ENCODE results near the gene TYW5. TPM values are rescaled to one million over a fixed set of nuclear protein-coding genes. Genes with fewer than 3 reads are reported as not detected.

The TYW5 gene
- total RNA-seq, 1 experiment from 2014 or later, result 7.1 TPM

GRCh38 chr2:199929262-199929661 is 26.0 kb downstream of the TYW5 start:
- H3K4me3 ChIP-seq (ENCODE audit: low read depth in 2 of 2, low read length in 2 of 2), result no peak overlapping the region
- H3K36me3 ChIP-seq (ENCODE audit: control insufficient read depth, insufficient read depth, low read length), result peaks cover 32% of the 10 kb centered on the region
- no peaks in the 10 kb centered on the region for H3K27me3 ChIP-seq (ENCODE audit: control insufficient read depth, insufficient read depth, low read length)
- ATAC-seq, result 0 out of 2 replicates have a peak, but pooled peaks have one; percentile 45
- no TSS peak for BruUV-seq (replicated peaks)
- in situ Hi-C loops (cut with HindIII; ENCODE audit: low pct_unique_long_range_greater_than_20kb, low sequenced_read_pairs) (no loop called here), intact Hi-C loops (cut with micrococcal nuclease; ENCODE audit: unreplicated experiment) (no loop called here)
- ChIA-PET CTCF (interaction anchor here (0.7 kb wide), 1 partner anchor 1536 kb away, joined by 7 read pairs; no protein-coding TSS in a partner anchor), POLR2A (no interaction called here)
- no peak overlapping the region for H3K27ac ChIP-seq (ENCODE audit: low read length)
- no peaks in the 10 kb centered on the region; the same call in 1 of the 2 replicates for H3K4me1 ChIP-seq (ENCODE audit: control insufficient read depth, insufficient read depth, low read length)
- TF ChIP-seq, protein P1, sequence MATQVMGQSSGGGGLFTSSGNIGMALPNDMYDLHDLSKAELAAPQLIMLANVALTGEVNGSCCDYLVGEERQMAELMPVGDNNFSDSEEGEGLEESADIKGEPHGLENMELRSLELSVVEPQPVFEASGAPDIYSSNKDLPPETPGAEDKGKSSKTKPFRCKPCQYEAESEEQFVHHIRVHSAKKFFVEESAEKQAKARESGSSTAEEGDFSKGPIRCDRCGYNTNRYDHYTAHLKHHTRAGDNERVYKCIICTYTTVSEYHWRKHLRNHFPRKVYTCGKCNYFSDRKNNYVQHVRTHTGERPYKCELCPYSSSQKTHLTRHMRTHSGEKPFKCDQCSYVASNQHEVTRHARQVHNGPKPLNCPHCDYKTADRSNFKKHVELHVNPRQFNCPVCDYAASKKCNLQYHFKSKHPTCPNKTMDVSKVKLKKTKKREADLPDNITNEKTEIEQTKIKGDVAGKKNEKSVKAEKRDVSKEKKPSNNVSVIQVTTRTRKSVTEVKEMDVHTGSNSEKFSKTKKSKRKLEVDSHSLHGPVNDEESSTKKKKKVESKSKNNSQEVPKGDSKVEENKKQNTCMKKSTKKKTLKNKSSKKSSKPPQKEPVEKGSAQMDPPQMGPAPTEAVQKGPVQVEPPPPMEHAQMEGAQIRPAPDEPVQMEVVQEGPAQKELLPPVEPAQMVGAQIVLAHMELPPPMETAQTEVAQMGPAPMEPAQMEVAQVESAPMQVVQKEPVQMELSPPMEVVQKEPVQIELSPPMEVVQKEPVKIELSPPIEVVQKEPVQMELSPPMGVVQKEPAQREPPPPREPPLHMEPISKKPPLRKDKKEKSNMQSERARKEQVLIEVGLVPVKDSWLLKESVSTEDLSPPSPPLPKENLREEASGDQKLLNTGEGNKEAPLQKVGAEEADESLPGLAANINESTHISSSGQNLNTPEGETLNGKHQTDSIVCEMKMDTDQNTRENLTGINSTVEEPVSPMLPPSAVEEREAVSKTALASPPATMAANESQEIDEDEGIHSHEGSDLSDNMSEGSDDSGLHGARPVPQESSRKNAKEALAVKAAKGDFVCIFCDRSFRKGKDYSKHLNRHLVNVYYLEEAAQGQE (IDR thresholded peaks at IDR 0.05; ENCODE audit: insufficient read depth in 1 of 2, low read depth in 2 of 2, low read length in 1 of 2), result no peak
- TF ChIP-seq POLR2AphosphoS5 (IDR thresholded peaks at IDR 0.05; ENCODE audit: low read depth, low read length), result peak; percentile 49; the same call in 1 of the 2 replicates
- DNase-seq (ENCODE audit: low read depth, low spot score), result no peak
- H3K9me3 ChIP-seq (ENCODE audit: control insufficient read depth, insufficient read depth, low read depth, low read length), result no peaks in the 10 kb centered on the region

DNA sequence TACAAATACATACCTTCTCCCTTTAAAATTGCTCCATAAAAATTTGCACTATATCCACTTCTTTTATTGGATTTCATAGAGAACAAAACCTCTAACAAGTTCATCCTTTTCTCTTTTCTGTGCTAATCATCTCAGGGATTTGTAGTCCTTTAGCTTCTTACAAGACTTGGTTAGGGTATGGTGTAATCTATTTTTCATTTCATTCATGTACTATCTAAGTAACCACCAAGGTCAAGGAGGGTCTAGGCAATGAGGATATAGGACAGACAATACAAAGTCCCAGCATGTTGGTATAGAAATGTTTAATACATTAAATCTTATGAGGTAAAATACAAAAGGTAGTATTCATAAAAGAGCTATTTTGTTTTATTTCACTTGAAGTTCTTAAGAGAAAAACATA is 26.7 kb downstream of the TYW5 start:
- TF ChIP-seq POLR2AphosphoS5 (IDR thresholded peaks at IDR 0.05; ENCODE audit: low read depth, low read length), result no peak
- no peak for TF ChIP-seq SIN3A (IDR thresholded peaks at IDR 0.05; ENCODE audit: borderline replicate concordance, insufficient read depth, low read depth, low read length)
- TF ChIP-seq, protein P1 (IDR thresholded peaks at IDR 0.05; ENCODE audit: insufficient read depth in 1 of 2, low read depth in 2 of 2, low read length in 1 of 2), result no peak
- TF ChIP-seq CTCF (IDR thresholded peaks at IDR 0.05), result no peak
- TF ChIP-seq TCF7L2 (IDR thresholded peaks at IDR 0.05; ENCODE audit: low read depth, low read length), result no peak
- intact Hi-C loops (cut with micrococcal nuclease; ENCODE audit: unreplicated experiment), result no loop called here
- CTCF ChIA-PET, result no interaction called here

More for the DNA sequence above, 26.7 kb downstream of the TYW5 start:
- H3K4me3 ChIP-seq (ENCODE audit: low read depth in 2 of 2, low read length in 2 of 2), result no peak overlapping the region
- BruUV-seq (replicated peaks), result no TSS peak
- in situ Hi-C loops (cut with HindIII; ENCODE audit: low pct_unique_long_range_greater_than_20kb, low sequenced_read_pairs), result no loop called here
- H3K36me3 ChIP-seq (ENCODE audit: control insufficient read depth, insufficient read depth, low read length), result peaks cover 27% of the 10 kb centered on the region
- peaks cover 3% of the 10 kb centered on the region; the same call in 1 of the 2 replicates for H3K4me1 ChIP-seq (ENCODE audit: control insufficient read depth, insufficient read depth, low read length)
- no peak for DNase-seq (ENCODE audit: low read depth, low spot score)
- no peak overlapping the region for H3K27ac ChIP-seq (ENCODE audit: low read length)
- no peaks in the 10 kb centered on the region for H3K9me3 ChIP-seq (ENCODE audit: control insufficient read depth, insufficient read depth, low read depth, low read length)
- POLR2A ChIA-PET, result no interaction called here
- no peak for ATAC-seq
- no peaks in the 10 kb centered on the region for H3K27me3 ChIP-seq (ENCODE audit: control insufficient read depth, insufficient read depth, low read length)
